Vagina (tissue), 2 donors: ENCODE data around the gene GPC5.

Source experiments
- CTCF ChIP-seq, 3 experiments: fragments of 450-650 bp in 2 of 3; fragments of 200-600 bp in 1 of 3; sonication (generic) in 1 of 3; IDR thresholded peaks; one replicate each; pipeline ENCODE4 v1.5.1; 2017 to 2019; ENCODE audit warnings: antibody characterized with exemption in 3 of 3, mild to moderate bottlenecking in 2 of 3, moderate library complexity in 2 of 3
- POLR2A ChIP-seq, 2 donors: fragments of 450-650 bp; IDR thresholded peaks; one replicate each; pipeline ENCODE4 v1.6.1; 2017; ENCODE audit warnings: antibody characterized with exemption in 2 of 2, mild to moderate bottlenecking in 2 of 2, moderate library complexity in 2 of 2
- POLR2AphosphoS5 ChIP-seq, 2 donors: sonication (generic); formaldehyde crosslinking; IDR thresholded peaks; one replicate each; pipeline ENCODE4 v1.9.0; 2017; ENCODE audit warnings: antibody characterized with exemption in 2 of 2, mild to moderate bottlenecking in 2 of 2, low read depth in 1 of 2; ENCODE audit not compliant: insufficient read depth in 1 of 2

- TF ChIP-seq CTCF (IDR thresholded peaks at IDR 0.05) (no peak), POLR2AphosphoS5 (IDR thresholded peaks at IDR 0.05; ENCODE audit: insufficient read depth in 1 of 2, low read depth in 1 of 2) (no peak), POLR2A (IDR thresholded peaks at IDR 0.05) (no peak)
Measured at GRCh38 chr13:91554101-91554500, 155.7 kb downstream of the GPC5 start.
